Astrocyte (in vitro differentiated cells and primary cell): ENCODE measurements around the gene NXPH3. TPM values are rescaled to one million over a fixed set of nuclear protein-coding genes. Genes with fewer than 3 reads are reported as not detected.

Experiments used
- DNase-seq: peaks from one replicate; pipeline ENCODE4 v3.0.0-alpha.2; 2010; ENCODE audit warnings: low read depth
- FAIRE-seq: peaks from 2 replicates; lab custom pipeline; 2011; peaks lifted over from hg19 to GRCh38; lab: Jason Lieb, UNC
- H2AFZ ChIP-seq: 2 replicates; pipeline ENCODE4 v1.6.0; 2012; ENCODE audit warnings: low read depth, low read length, inconsistent platforms
- H3K27ac ChIP-seq: 2 replicates; pipeline ENCODE4 v1.5.1; 2011; ENCODE audit warnings: low read depth, low read length, inconsistent platforms
- H3K27me3 ChIP-seq: 2 replicates; pipeline ENCODE4 v1.6.0; 2011; ENCODE audit warnings: low read length, inconsistent platforms; ENCODE audit not compliant: insufficient read depth
- H3K36me3 ChIP-seq: 2 replicates; pipeline ENCODE4 v1.5.1; 2011; ENCODE audit warnings: low read length, inconsistent platforms; ENCODE audit not compliant: insufficient read depth
- H3K4me1 ChIP-seq: 2 replicates; pipeline ENCODE4 v1.5.1; 2011; ENCODE audit warnings: low read length, inconsistent platforms; ENCODE audit not compliant: insufficient read depth
- H3K4me2 ChIP-seq: 2 replicates; pipeline ENCODE4 v1.6.0; 2012; ENCODE audit warnings: low read length, inconsistent platforms
- H3K4me3 ChIP-seq: 2 replicates; pipeline ENCODE4 v1.5.1; 2011; ENCODE audit warnings: low read depth, mild to moderate bottlenecking, low read length, inconsistent platforms; ENCODE audit not compliant: insufficient read depth
- H3K79me2 ChIP-seq: 2 replicates; pipeline ENCODE4 v1.6.0; 2012; ENCODE audit warnings: mild to moderate bottlenecking, low read length, inconsistent platforms; ENCODE audit not compliant: insufficient read depth
- H3K9ac ChIP-seq: 2 replicates; pipeline ENCODE4 v1.6.0; 2012; ENCODE audit warnings: mild to moderate bottlenecking, low read length, inconsistent platforms
- H3K9me3 ChIP-seq: 2 replicates; pipeline ENCODE4 v1.5.1; 2012; ENCODE audit warnings: low read depth, mild to moderate bottlenecking, low read length, inconsistent platforms; ENCODE audit not compliant: insufficient read depth
- H4K20me1 ChIP-seq: 2 replicates; pipeline ENCODE4 v1.6.0; 2012; ENCODE audit warnings: low read length, inconsistent platforms; ENCODE audit not compliant: insufficient read depth
- H3K27ac Mint-ChIP-seq: one replicate; pipeline ENCODE4 v1.8.0; 2021; ENCODE audit warnings: mild to moderate bottlenecking, mixed read lengths; ENCODE audit not compliant: unreplicated experiment
- H3K27me3 Mint-ChIP-seq: one replicate; pipeline ENCODE4 v1.8.0; 2021; ENCODE audit warnings: low read depth, mixed read lengths; ENCODE audit not compliant: unreplicated experiment
- H3K36me3 Mint-ChIP-seq: one replicate; pipeline ENCODE4 v1.8.0; 2021; ENCODE audit warnings: low read depth, mixed read lengths; ENCODE audit not compliant: unreplicated experiment
- H3K4me1 Mint-ChIP-seq: one replicate; pipeline ENCODE4 v1.8.0; 2021; ENCODE audit warnings: low read depth, mixed read lengths; ENCODE audit not compliant: unreplicated experiment
- H3K4me3 Mint-ChIP-seq: one replicate; pipeline ENCODE4 v1.8.0; 2021; ENCODE audit warnings: mild to moderate bottlenecking, moderate library complexity, mixed read lengths; ENCODE audit not compliant: unreplicated experiment
- H3K9me3 Mint-ChIP-seq: one replicate; pipeline ENCODE4 v1.8.0; 2021; ENCODE audit warnings: mild to moderate bottlenecking, mixed read lengths; ENCODE audit not compliant: unreplicated experiment
- EZH2 ChIP-seq: IDR thresholded peaks from 2 replicates; pipeline ENCODE4 v1.6.1; 2012; ENCODE audit warnings: mild to moderate bottlenecking, low read length, inconsistent platforms; ENCODE audit not compliant: insufficient read depth
- total RNA-seq: library from RNA; stranded (reverse); gene quantifications from 2 replicates; pipeline ENCODE4 v1.2.1, GENCODE V29; 2021
- TF ChIP-seq, protein P1 (sequence below): IDR thresholded peaks from 2 replicates; pipeline ENCODE4 v1.5.1; 2011; ENCODE audit warnings: low read depth, mild to moderate bottlenecking, inconsistent platforms, low read length, moderate library complexity; ENCODE audit not compliant: insufficient read depth

NXPH3 gene
- total RNA-seq, 1 donor from 2014 or later = 0.43 TPM

DNA sequence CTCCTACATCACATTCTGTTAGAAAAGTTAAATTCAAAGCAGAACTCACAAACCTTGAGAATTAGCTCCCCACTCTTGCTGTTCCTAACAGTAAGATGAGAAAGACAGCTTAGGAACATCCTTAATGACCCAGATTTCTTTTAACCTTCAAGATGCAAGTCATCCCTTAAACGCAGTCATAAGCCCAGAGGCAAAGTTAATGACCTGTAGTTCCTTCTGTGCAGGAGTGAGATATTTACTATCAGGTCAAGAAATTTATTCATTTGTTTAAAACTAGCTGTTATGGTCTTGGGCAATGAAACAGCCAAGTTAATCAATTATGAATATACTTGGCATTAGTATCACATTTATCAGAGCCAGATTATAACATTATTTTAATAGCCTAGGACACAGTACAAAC, 37.1 kb downstream of the NXPH3 start:
- Histone ChIP-seq H3K4me2 (no peak overlapping the region), H3K9me3 (no peaks in the 10 kb centered on the region), H2AFZ (no peak overlapping the region), H4K20me1 (peaks cover 19% of the 10 kb centered on the region), H3K4me1 (no peaks in the 10 kb centered on the region), H3K27ac (no peak overlapping the region), H3K4me3 (no peak overlapping the region), H3K27me3 (no peaks in the 10 kb centered on the region), H3K79me2 (peaks cover 8% of the 10 kb centered on the region), H3K36me3 (peaks cover 22% of the 10 kb centered on the region), H3K9ac (no peak overlapping the region)
- no peaks in the 10 kb centered on the region for H3K4me1 Mint-ChIP-seq
- H3K4me3 Mint-ChIP-seq = no peak overlapping the region
- H3K9me3 Mint-ChIP-seq = no peaks in the 10 kb centered on the region
- no peaks in the 10 kb centered on the region for H3K27me3 Mint-ChIP-seq
- H3K27ac Mint-ChIP-seq = no peak overlapping the region
- DNase-seq (no peak), FAIRE-seq (no peak)
- TF ChIP-seq EZH2 = no peak
- TF ChIP-seq, protein P1, sequence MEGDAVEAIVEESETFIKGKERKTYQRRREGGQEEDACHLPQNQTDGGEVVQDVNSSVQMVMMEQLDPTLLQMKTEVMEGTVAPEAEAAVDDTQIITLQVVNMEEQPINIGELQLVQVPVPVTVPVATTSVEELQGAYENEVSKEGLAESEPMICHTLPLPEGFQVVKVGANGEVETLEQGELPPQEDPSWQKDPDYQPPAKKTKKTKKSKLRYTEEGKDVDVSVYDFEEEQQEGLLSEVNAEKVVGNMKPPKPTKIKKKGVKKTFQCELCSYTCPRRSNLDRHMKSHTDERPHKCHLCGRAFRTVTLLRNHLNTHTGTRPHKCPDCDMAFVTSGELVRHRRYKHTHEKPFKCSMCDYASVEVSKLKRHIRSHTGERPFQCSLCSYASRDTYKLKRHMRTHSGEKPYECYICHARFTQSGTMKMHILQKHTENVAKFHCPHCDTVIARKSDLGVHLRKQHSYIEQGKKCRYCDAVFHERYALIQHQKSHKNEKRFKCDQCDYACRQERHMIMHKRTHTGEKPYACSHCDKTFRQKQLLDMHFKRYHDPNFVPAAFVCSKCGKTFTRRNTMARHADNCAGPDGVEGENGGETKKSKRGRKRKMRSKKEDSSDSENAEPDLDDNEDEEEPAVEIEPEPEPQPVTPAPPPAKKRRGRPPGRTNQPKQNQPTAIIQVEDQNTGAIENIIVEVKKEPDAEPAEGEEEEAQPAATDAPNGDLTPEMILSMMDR = no peak
- H3K36me3 Mint-ChIP-seq = peaks cover 33% of the 10 kb centered on the region

DNA sequence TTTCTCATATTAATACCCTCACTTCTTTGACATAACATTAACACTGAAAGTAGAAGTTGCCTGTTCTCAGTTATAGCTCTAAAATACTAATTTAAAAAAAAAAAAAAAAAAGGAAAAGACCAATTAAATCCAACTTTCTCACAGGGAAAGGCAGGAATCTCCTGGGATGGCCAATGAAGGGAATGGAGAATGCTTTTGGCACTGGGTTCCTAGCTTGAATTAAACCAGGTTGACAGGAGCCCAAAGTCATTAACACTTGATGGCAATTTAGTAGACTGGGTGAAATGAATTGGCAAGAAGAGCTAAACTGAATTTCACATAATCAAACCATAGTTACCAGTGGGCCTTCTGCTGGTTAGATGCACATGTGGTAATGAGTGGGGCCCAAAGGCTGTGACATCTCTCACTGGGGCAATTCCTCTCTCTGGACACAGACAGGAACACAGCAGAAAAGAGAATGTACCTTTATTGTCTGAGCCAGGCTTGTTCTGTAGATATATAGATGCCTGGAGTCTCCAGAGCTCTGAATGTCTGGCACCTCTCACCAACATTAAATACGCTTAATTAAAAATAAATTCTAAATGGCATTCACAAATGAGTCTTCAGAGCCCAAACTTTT, 37.6 kb downstream of the NXPH3 start:
- no peak for FAIRE-seq
- no peak for TF ChIP-seq EZH2
- TF ChIP-seq, protein P1 = no peak
- H3K4me1 Mint-ChIP-seq = no peaks in the 10 kb centered on the region

DNA sequence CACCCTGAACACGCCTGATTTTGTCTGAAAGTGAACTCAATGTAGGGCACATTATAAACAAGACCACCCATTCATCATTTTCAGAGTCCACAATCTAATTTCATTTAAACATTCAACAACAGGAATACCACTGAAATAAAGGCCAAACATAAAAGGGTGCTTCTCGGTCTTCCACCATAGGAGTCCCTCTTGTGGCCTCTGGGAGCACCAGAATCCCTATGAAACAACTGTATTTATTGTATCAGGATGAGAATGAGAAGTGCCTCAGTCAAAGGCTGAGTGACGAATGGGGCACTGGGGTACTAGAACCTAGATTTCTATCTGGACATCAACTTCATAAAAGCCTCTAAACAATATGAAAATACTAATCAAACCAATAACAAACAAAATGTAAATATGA, 40.4 kb downstream of the NXPH3 start:
- H3K4me1 ChIP-seq = no peaks in the 10 kb centered on the region
- H3K79me2 ChIP-seq = peaks cover 8% of the 10 kb centered on the region
- H3K36me3 ChIP-seq = peaks cover 13% of the 10 kb centered on the region
- H4K20me1 ChIP-seq = peaks cover 19% of the 10 kb centered on the region
- Mint-ChIP-seq H3K4me1 (no peaks in the 10 kb centered on the region), H3K27me3 (no peaks in the 10 kb centered on the region), H3K4me3 (no peak overlapping the region), H3K36me3 (peaks cover 24% of the 10 kb centered on the region), H3K9me3 (no peaks in the 10 kb centered on the region), H3K27ac (no peak overlapping the region)
- H3K4me2 ChIP-seq = no peak overlapping the region
- no peak overlapping the region for H3K27ac ChIP-seq
- no peak for TF ChIP-seq EZH2
- TF ChIP-seq, protein P1 = no peak
- no peaks in the 10 kb centered on the region for H3K9me3 ChIP-seq
- H2AFZ ChIP-seq = no peak overlapping the region
- FAIRE-seq = no peak
- H3K9ac ChIP-seq = no peak overlapping the region
- H3K27me3 ChIP-seq = no peaks in the 10 kb centered on the region
- H3K4me3 ChIP-seq = no peak overlapping the region
- no peak for DNase-seq

More for the DNA sequence above, 37.6 kb downstream of the NXPH3 start:
- Histone ChIP-seq H3K36me3 (peaks cover 18% of the 10 kb centered on the region), H3K27ac (no peak overlapping the region), H3K4me1 (no peaks in the 10 kb centered on the region), H3K4me2 (no peak overlapping the region), H3K9ac (no peak overlapping the region), H3K27me3 (no peaks in the 10 kb centered on the region), H3K79me2 (peaks cover 8% of the 10 kb centered on the region), H3K4me3 (no peak overlapping the region), H3K9me3 (no peaks in the 10 kb centered on the region), H4K20me1 (peaks cover 19% of the 10 kb centered on the region), H2AFZ (no peak overlapping the region)
- DNase-seq = no peak
- Mint-ChIP-seq H3K36me3 (peaks cover 33% of the 10 kb centered on the region), H3K27me3 (no peaks in the 10 kb centered on the region), H3K9me3 (no peaks in the 10 kb centered on the region), H3K27ac (no peak overlapping the region), H3K4me3 (no peak overlapping the region)
